SK-N-MC (cell line): ENCODE results near the gene CGA.

Source experiments
- DNase-seq: peaks from one replicate; pipeline ENCODE4 v3.0.0-alpha.2; 2011; ENCODE audit warnings: low read depth, low spot score
- H3K27ac ChIP-seq: fragments of 200-600 bp; sonication (generic); 2 replicates; pipeline ENCODE4 v1.5.1; 2016; ENCODE audit warnings: mixed run types
- H3K36me3 ChIP-seq: fragments of 200-600 bp; sonication (generic); 2 replicates; pipeline ENCODE4 v1.6.1; 2017; ENCODE audit warnings: antibody characterized with exemption, low read length, mixed read lengths; ENCODE audit not compliant: insufficient read depth
- H3K4me3 ChIP-seq: fragments of 200-600 bp; sonication (generic); 2 replicates; pipeline ENCODE4 v1.5.1; 2016
- H3K9ac ChIP-seq: fragments of 200-600 bp; sonication (generic); 2 replicates; pipeline ENCODE4 v1.8.0; 2017; ENCODE audit warnings: mixed run types, mixed read lengths; ENCODE audit not compliant: insufficient read length
- H3K9me3 ChIP-seq: fragments of 200-600 bp; sonication (generic); 2 replicates; pipeline ENCODE4 v1.6.1; 2017; ENCODE audit warnings: low read depth, mild to moderate bottlenecking, antibody characterized with exemption, low read length, moderate library complexity, mixed read lengths
- EZH2 ChIP-seq: fragments of 200-600 bp; sonication (generic); IDR thresholded peaks from one replicate; pipeline ENCODE4 v1.6.1; 2017; ENCODE audit warnings: antibody characterized with exemption
- FOXP2 ChIP-seq: optimal IDR thresholded peaks from 2 replicates; pipeline ENCODE3; 2011; ENCODE audit warnings: mild to moderate bottlenecking, moderate library complexity; ENCODE audit not compliant: insufficient read depth; ENCODE audit errors: extremely low read length, control extremely low read depth
- POLR2AphosphoS5 ChIP-seq: IDR thresholded peaks from 2 replicates; pipeline ENCODE4 v1.6.1; 2012; ENCODE audit warnings: mild to moderate bottlenecking, low read depth, low read length, borderline replicate concordance

CGA gene

GRCh38 chr6:87099472-87099871 is 4.6 kb upstream of the CGA start:
- no peak overlapping the region for H3K4me3 ChIP-seq
- no peak for TF ChIP-seq EZH2
- no peak for TF ChIP-seq FOXP2
- no peak for TF ChIP-seq POLR2AphosphoS5
- H3K36me3 ChIP-seq: no peaks in the 10 kb centered on the region
- no peak overlapping the region for H3K9ac ChIP-seq
- no peak for DNase-seq
- no peaks in the 10 kb centered on the region for H3K9me3 ChIP-seq
- no peak overlapping the region for H3K27ac ChIP-seq

GRCh38 chr6:87094576-87094975 is 330 bp downstream of the CGA start:
- Histone ChIP-seq H3K4me3 (no peak overlapping the region), H3K36me3 (no peaks in the 10 kb centered on the region), H3K9me3 (no peaks in the 10 kb centered on the region), H3K9ac (no peak overlapping the region), H3K27ac (no peak overlapping the region)
- no peak for TF ChIP-seq EZH2
- no peak for TF ChIP-seq POLR2AphosphoS5
- no peak for TF ChIP-seq FOXP2
- DNase-seq: no peak

GRCh38 chr6:87093651-87094050 is 1.3 kb downstream of the CGA start:
- H3K27ac ChIP-seq: no peak overlapping the region
- no peak for DNase-seq
- TF ChIP-seq FOXP2 (no peak), EZH2 (no peak), POLR2AphosphoS5 (no peak)

GRCh38 chr6:87093199-87093598 is 1.7 kb downstream of the CGA start:
- Histone ChIP-seq H3K4me3 (no peak overlapping the region), H3K27ac (no peak overlapping the region)
- TF ChIP-seq EZH2 (no peak), POLR2AphosphoS5 (no peak), FOXP2 (no peak)

More at GRCh38 chr6:87093651-87094050, 1.3 kb downstream of the CGA start:
- Histone ChIP-seq H3K4me3 (no peak overlapping the region), H3K36me3 (no peaks in the 10 kb centered on the region), H3K9ac (no peak overlapping the region), H3K9me3 (no peaks in the 10 kb centered on the region)

GRCh38 chr6:87092435-87092834 is 2.5 kb downstream of the CGA start:
- H3K36me3 ChIP-seq: no peaks in the 10 kb centered on the region
- H3K9me3 ChIP-seq: no peaks in the 10 kb centered on the region
- no peak for DNase-seq
- H3K4me3 ChIP-seq: no peak overlapping the region
- no peak overlapping the region for H3K27ac ChIP-seq
- TF ChIP-seq POLR2AphosphoS5 (no peak), EZH2 (no peak), FOXP2 (no peak)
- H3K9ac ChIP-seq: no peak overlapping the region

More at GRCh38 chr6:87093199-87093598, 1.7 kb downstream of the CGA start:
- Histone ChIP-seq H3K36me3 (no peaks in the 10 kb centered on the region), H3K9me3 (no peaks in the 10 kb centered on the region), H3K9ac (no peak overlapping the region)
- DNase-seq: no peak

GRCh38 chr6:87089135-87089534 is 5.8 kb downstream of the CGA start:
- Histone ChIP-seq H3K9me3 (no peaks in the 10 kb centered on the region), H3K27ac (no peak overlapping the region), H3K36me3 (no peaks in the 10 kb centered on the region), H3K9ac (no peak overlapping the region), H3K4me3 (no peak overlapping the region)
- TF ChIP-seq FOXP2 (no peak), POLR2AphosphoS5 (no peak), EZH2 (no peak)
- no peak for DNase-seq

- TF ChIP-seq POLR2AphosphoS5 (no peak), EZH2 (no peak), FOXP2 (no peak)
- H3K4me3 ChIP-seq: no peak overlapping the region
- H3K27ac ChIP-seq: no peak overlapping the region
- H3K9ac ChIP-seq: no peak overlapping the region
- H3K9me3 ChIP-seq: no peaks in the 10 kb centered on the region
- no peaks in the 10 kb centered on the region for H3K36me3 ChIP-seq
- no peak for DNase-seq
Measured at GRCh38 chr6:87088076-87088475, 6.8 kb downstream of the CGA start.

GRCh38 chr6:87082160-87082721 is 12.7 kb downstream of the CGA start:
- Histone ChIP-seq H3K9ac (no peak overlapping the region), H3K36me3 (no peaks in the 10 kb centered on the region), H3K4me3 (no peak overlapping the region), H3K9me3 (no peaks in the 10 kb centered on the region), H3K27ac (no peak overlapping the region)
- DNase-seq: no peak
- TF ChIP-seq FOXP2: no peak

GRCh38 chr6:87078983-87079616 is 15.8 kb downstream of the CGA start:
- Histone ChIP-seq H3K4me3 (no peak overlapping the region), H3K27ac (no peak overlapping the region), H3K36me3 (no peaks in the 10 kb centered on the region), H3K9ac (no peak overlapping the region), H3K9me3 (no peaks in the 10 kb centered on the region)
- no peak for DNase-seq
- no peak for TF ChIP-seq EZH2
